C1 segment of cervical spinal cord (tissue), 14 donors: Measurements from ENCODE around the gene BACE1.

Experiments used
- DNase-seq, 14 donors: peaks; one replicate each; lab custom pipeline; 2025; lab: John Stamatoyannopoulos, UW

The BACE1 gene

DNA sequence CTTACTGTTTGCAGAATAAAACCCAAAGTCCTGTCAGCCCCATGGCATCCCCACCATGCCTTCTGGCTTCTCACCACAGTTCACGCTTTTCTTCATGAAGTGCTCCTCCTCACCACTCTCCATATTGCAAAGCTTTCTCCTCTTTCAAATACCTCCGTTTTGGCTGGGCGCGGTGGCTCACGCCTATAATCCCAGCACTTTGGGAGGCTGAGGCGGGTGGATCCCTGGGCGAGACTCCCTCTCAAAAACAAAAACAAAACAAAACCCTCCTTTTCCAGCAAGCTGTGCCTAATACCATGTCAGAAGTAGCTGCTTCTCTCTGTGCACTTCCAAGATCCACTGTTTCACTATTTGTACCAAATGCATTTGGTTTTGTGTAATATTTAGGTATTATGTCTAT lies 6.7 kb downstream of the BACE1 start:
- DNase-seq = no peak

DNA sequence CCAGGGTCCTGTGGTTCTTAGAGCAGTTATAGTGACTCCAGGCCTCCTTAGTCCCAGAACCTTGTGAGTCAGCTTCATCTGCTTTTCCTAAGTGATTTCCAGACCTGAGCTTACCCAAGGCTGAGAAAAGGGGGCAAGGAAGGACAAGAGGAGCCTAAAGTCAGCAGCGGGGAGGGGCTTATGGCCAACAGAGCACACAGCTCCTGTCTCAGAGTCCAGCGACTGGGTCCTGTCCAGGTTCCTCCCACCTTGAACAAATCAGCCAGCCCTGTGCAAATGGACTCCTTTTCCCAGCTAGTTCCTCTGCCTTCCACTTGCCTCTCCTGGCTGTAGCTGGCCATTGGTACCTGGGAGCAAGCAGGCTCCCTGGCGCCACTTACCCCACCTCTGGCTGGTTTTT lies 10.9 kb downstream of the BACE1 start:
- DNase-seq = no peak

DNA sequence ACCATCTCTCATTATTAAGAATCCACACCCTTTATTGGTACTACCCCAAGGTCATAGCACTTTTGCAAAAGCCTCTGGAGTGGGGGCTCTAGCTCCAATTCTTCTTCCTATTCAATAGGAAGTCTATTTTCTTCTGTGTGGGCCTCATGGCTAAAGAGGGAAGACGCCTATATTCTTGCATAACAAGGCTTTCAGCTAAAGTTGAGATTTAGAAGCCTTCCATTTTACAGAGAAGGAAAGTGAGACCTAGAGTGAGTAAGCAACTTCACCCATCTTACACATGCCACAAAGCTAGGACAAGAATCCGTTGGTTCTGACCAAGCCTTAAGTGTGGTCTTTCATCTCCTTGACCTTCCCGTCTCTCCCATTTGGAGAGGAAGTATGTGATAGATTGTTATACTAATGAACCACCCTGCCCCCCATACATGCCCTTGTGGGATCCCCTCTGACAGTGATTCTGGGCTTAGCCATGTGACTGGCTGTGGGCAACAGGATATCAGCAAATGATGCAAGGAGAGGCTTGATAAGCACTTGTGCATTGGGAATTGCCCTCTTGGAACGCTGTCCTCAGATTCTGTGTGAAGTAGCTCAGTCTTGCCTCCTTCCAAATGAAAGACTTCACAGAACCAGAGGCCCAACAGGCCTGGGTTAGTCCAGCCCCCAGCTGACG lies 12.3 kb downstream of the BACE1 start:
- DNase-seq = no peak

GRCh38 chr11:117303101-117303500 lies 13.0 kb downstream of the BACE1 start:
- DNase-seq = no peak

GRCh38 chr11:117302228-117302627 lies 13.8 kb downstream of the BACE1 start:
- no peak for DNase-seq

DNA sequence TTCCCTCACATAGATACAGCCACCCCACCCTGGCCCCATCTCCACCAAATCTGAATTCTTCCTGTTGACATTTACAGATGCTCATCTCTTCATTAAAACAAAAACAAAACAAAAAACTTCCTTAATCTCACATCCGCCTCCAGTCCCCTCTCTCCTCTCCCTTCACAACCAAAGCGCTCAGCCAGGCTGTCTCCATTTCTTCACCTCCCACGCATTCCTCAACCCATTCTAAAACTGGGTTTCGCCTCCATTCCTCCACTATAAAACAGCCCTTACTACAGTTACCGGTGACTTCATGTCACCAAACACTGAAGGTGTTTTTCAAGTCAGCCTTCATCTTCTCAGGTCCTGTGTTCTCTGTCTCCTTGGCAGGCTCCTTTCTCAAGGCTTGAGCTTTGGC lies 15.3 kb downstream of the BACE1 start:
- DNase-seq = no peak

GRCh38 chr11:117300283-117300663 lies 15.8 kb downstream of the BACE1 start:
- DNase-seq = peak in 8 of 14 donors; percentile 22 to 56 (median 36)

- no peak for DNase-seq
These were observed 16.4 kb downstream of the BACE1 start for GRCh38 chr11:117299351-117300282.

GRCh38 chr11:117298195-117298594 lies 17.9 kb downstream of the BACE1 start:
- no peak for DNase-seq

GRCh38 chr11:117296881-117297280 lies 19.2 kb downstream of the BACE1 start:
- DNase-seq = no peak

DNA sequence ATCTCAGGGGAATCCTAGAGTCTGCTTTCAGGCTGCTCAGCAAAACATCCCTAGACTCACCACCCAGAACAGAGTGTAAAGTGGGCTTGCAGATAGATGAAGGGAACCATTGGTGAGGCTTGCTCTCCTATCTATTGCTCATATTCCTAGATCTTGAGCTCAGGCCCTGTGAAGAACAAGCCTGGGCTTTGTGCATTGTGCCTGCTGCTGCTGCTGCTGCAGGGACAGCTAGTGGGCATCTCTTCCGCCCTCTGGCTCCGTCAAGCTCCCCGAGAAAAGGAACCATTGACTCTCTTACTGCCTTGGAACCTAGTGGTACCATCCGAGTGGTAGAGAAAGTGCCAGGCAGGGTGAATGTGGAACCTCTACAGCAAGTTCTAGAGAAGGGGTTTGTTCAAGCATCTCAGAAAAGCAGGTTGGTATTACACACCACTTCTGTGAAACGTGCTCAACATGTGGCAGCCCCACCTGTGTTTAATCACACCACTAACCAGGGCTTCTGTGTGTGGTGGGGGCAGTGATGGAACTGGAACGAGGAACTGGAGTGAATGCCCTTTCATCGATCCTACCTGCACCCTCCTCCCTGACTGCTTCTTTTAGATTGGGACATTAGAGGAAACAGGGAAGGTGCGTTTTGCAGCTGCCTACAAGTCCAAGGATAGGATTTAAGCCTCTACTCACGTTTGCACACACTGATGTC lies 20.5 kb downstream of the BACE1 start:
- peak in 10 of 14 donors; percentile 33 to 73 (median 62) for DNase-seq

DNA sequence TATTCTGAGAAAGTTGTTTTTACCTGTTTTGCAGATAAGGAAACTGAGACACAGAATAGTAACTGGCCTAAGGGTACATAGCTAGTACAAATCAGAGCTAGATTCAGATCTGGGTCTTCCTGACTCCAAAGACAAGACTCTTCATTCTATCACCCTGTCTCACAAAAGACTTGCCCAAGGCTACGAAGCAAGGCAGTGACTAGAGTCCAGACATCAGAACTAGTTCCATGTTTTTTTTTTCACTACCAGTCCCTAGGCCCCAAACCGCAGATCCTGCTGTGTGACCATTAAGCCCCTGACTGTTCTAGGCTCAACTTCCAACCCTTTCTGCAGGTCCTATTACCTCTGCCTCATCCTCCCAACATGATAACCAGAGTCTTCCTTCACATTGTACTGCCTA lies 23.4 kb downstream of the BACE1 start:
- no peak for DNase-seq

- peak in 1 of 14 donors; percentile 6 for DNase-seq
These were observed 25.2 kb downstream of the BACE1 start, which contains the start of gene BACE1-AS for GRCh38 chr11:117290809-117291396. TSS of gene BACE1-AS (plus strand) at chr11:117291346.

DNA sequence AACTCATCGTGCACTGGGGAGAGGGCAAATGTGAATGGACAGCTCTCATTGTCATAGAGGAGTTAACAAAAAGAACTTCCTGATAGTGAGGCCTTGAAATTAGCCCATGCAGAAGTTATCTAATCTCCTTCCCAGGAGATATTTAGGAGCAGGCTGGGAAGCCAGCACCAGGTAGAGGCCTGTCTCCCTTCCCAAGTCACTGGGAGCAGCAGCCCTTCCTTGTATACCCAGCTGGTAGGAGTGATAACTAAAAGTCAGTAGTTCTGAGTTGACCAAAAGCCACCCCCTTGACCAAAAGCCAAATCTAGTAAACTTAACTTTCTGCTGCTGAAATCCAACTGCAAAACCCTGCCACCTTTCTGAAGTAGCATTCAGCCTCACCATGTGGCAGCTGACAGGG lies 26.3 kb downstream of the BACE1 start:
- DNase-seq = no peak

DNA sequence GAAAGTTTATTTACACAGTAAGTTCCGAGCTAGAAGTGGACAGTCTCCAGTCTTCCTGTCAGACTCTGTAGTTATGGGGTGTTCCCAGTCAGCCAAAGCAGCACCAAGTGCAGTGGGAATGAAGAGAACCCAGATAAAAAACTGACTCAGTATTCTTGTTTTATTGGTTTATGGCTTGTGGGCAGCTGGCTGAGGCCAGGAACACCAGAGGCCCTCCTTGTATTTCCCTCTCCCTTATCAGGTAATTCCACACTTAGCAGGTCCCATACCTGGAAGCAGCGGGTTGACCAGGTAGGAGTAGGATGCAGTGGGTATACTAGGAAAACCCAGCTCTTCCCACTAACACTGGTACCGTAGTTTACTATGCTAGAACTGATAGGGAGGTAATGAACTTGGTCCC lies 28.4 kb downstream of the BACE1 start:
- DNase-seq = no peak

- DNase-seq = no peak
These were observed 29.5 kb downstream of the BACE1 start for GRCh38 chr11:117286588-117286987.

- DNase-seq = no peak
These were observed 32.0 kb downstream of the BACE1 start for GRCh38 chr11:117284053-117284452.

DNA sequence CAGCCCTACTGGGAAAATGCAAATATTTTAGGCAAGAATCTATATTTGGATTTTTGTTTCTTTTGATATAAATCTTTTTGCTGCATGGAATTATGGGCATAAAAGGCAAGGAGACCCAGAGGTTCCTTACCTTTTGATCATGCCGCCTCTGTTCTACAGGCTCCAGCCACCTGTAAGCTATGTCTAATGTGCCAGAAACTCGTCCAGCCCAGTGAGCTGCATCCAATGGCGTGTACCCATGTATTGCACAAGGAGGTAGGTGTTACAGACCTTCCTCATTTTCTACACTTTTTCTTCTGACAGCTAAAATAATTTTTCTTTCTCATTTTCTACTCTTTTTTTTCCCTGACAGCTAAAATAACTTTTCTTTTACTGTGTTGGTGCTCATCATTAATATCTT lies 33.1 kb downstream of the BACE1 start:
- DNase-seq = no peak

DNA sequence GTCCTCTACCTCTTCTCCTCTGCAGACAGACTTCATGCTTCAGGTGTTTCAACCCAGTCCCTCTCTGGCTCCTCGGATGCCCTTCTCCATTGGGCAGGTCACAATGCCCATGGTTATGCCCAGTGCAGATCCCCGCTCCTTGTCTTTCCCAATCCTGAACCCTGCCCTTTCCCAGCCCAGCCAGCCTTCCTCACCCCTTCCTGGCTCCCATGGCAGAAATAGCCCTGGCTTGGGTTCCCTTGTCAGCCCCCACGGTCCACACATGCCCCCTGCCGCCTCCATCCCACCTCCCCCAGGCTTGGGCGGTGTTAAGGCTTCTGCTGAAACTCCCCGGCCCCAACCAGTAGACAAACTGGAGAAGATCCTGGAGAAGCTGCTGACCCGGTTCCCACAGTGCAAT lies 34.2 kb downstream of the BACE1 start:
- DNase-seq = no peak

DNA sequence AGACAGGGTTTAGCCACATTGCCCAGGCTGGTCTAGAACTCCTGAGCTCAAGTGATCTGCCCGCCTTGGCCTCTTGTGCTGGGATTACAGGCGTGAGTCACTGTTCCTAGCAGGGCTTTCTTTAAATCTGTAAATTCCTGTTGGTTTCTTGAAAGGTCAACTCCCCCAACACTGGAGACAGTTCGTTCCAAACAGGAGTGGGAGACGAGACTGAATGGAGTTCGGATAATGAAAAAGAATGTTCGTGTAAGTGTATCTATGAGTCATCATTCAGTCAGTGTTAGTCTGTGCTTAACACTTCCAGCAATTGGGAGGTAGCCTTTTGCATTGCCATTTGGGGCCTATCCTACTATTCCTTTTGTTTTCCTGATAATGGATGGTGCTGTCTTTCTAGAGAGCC lies 34.9 kb downstream of the BACE1 start:
- DNase-seq = peak in 1 of 14 donors; percentile 27

GRCh38 chr11:117279711-117280376 lies 36.2 kb downstream of the BACE1 start:
- DNase-seq = no peak
